HPDE6-E6E7 (cell line): Measurements from ENCODE around the gene CBLC.

Experiments used
- DNase-seq: peaks from one replicate; pipeline ENCODE4 v3.0.0; 2011; ENCODE audit warnings: missing footprints; ENCODE audit errors: extremely low spot score

Gene CBLC

GRCh38 chr19:44799627-44800346 is 22.1 kb downstream of the CBLC start:
- DNase-seq = no peak

GRCh38 chr19:44800461-44800860 is 22.8 kb downstream of the CBLC start:
- peak; percentile 81 for DNase-seq

- DNase-seq = no peak
These were observed 26.0 kb downstream of the CBLC start for GRCh38 chr19:44803442-44804428.

GRCh38 chr19:44806291-44806690 is 28.6 kb downstream of the CBLC start:
- DNase-seq = no peak

GRCh38 chr19:44807162-44807561 is 29.5 kb downstream of the CBLC start:
- DNase-seq = peak; percentile 83

GRCh38 chr19:44807652-44808462 is 30.2 kb downstream of the CBLC start:
- DNase-seq = no peak

GRCh38 chr19:44808463-44809371 is 31.0 kb downstream of the CBLC start, which contains the start of gene BCAM:
TSS of gene BCAM (plus strand) at chr19:44809103. CDS start at chr19:44809125, 22 bp downstream.
- DNase-seq = peak; percentile 64

- no peak for DNase-seq
These were observed 32.0 kb downstream of the CBLC start for GRCh38 chr19:44809577-44810233.

- DNase-seq = no peak
These were observed 32.8 kb downstream of the CBLC start for GRCh38 chr19:44810234-44811121.

GRCh38 chr19:44811122-44811419 is 33.4 kb downstream of the CBLC start:
- DNase-seq = no peak

- no peak for DNase-seq
These were observed 34.5 kb downstream of the CBLC start for GRCh38 chr19:44812142-44812718.

- DNase-seq = no peak
These were observed 35.6 kb downstream of the CBLC start for GRCh38 chr19:44813070-44813840.

GRCh38 chr19:44813841-44814470 is 36.3 kb downstream of the CBLC start:
- no peak for DNase-seq

- no peak for DNase-seq
These were observed 36.8 kb downstream of the CBLC start for GRCh38 chr19:44814517-44814916.

GRCh38 chr19:44816301-44816700 is 38.6 kb downstream of the CBLC start:
- DNase-seq = no peak

- no peak for DNase-seq
These were observed 40.2 kb downstream of the CBLC start for GRCh38 chr19:44817725-44818465.

- no peak for DNase-seq
These were observed 40.9 kb downstream of the CBLC start for GRCh38 chr19:44818466-44819031.
